SW480 (cell line): ENCODE data around the gene FAM222A.

Source experiments
- DNase-seq: peaks from one replicate; pipeline ENCODE4 v3.0.0-alpha.2; 2016; ENCODE audit warnings: low spot score

FAM222A gene

GRCh38 chr12:109710747-109711595 is 2.7 kb upstream of the FAM222A start:
- no peak for DNase-seq

DNA sequence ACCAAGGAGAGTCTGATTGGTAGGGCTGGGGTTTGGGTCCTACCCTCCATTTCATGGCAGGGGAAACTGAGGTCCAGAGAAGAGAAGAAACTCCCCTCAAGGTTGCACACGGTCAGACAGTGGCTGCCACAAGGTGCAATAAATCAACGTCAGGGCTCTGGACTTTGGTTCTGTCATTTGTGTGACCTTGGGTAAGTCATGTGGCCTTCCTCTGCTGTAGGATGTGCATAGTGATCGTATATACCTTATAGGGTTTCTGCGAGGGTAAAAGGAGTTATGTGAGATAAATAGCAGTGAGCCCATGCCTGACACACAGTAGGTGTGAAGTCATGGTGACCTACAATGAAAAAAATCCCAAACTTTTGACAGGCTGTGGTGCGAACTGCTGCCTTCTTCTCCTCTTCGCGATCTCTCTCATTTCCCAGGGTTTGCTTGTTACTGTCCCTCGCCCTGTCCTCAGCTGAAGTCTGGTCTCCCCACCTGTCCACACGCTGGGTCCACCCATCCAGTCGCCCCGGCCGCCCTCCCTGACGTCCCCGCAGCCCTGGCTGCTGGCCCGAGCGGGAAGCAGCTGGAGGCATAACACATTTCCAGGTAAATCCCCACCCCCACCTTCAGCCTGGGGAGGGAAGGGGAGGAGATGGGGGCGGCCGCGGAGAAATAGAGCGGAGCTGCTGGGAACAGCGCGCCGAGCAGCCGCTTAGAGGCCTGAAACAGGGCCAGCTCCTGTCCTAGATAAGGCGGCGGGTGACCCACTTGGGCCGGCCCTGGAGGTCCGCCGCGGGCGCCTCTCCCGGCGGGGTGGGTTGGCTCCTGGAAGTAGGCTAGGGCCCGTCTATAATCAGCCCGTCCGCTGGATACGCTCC is 1.8 kb upstream of the FAM222A start:
- DNase-seq: no peak

DNA sequence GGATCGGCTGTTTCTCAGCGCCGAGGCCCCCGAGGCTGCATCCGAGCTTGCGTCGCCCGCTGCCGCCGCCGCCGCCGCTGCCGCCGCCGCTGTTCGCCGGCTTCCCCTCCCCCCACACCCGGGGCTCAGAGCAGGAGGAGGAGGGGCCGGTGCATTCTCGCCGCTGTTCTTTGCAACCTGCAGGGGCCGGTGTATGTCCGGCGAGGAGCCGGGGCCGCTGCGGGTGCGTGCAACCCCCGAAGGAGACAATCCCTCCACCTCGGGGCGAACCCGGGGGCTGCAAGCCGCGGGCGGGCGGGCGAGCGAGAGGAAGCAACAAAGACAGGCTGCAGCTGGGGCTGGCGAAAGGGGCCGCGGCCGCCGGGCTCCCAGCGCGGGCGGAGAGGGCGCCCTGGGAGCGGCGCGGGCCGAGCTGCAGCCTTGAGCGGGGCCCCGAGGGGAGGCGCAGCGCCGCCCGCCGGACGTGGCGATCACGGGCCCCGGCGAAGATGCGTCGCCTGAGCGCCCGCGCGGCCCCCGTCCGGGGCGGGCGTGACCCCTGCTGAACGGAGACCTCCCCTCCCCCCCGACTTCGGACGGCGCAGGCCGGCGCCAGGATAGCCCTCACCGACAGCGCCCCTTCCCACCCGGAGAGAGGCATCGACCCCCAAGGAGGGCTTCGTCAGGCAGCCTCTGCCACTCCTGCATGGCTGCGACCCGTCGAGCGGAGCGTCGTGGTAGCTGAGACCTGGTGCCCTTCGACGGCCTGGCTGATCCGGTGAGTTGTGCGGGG is 702 bp downstream of the FAM222A start:
- peak; percentile 68 for DNase-seq

GRCh38 chr12:109714913-109715244 is 1.3 kb downstream of the FAM222A start:
- no peak for DNase-seq

DNA sequence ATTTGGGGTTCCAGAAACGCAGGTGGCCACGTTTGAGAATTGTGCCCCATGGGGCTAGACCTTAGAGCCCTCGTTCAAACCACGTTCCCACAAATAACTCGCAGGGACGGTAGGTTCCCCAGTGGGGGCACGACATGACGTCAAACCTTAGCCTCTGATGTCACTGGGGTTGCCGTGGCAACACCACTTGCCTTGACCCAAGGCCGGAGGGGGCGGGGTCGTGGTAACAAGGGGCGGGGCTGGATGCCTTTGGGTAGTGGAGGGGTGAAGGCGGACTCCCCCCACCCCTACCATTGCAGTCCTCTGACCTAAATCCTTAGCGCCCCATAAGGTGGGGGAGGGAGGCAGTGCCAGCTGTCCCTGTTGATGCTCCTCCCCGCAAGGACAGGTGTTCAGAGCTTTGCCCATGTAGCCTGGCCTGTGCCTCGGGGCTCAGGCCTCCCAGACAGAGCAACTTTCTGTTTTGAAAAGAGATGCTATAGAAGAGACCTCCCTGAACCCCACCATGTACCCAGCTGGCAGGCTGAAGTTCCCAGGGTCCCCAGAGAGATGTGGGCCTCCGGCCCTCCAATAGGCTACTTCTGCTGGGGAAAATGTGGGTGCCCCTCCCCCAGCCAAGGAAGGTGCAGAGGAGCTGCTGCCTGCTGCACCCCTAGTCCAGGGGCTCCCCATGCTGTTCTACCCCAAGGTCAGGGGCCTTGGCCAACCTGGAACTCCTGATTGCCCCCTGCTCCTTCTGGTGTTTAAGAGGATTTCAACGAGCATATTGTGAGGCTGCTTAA is 1.9 kb downstream of the FAM222A start:
- DNase-seq: no peak

- DNase-seq: no peak
Observed at GRCh38 chr12:109716092-109716479, 2.5 kb downstream of the FAM222A start.

- DNase-seq: no peak
Observed at GRCh38 chr12:109716512-109717389, 3.1 kb downstream of the FAM222A start.

DNA sequence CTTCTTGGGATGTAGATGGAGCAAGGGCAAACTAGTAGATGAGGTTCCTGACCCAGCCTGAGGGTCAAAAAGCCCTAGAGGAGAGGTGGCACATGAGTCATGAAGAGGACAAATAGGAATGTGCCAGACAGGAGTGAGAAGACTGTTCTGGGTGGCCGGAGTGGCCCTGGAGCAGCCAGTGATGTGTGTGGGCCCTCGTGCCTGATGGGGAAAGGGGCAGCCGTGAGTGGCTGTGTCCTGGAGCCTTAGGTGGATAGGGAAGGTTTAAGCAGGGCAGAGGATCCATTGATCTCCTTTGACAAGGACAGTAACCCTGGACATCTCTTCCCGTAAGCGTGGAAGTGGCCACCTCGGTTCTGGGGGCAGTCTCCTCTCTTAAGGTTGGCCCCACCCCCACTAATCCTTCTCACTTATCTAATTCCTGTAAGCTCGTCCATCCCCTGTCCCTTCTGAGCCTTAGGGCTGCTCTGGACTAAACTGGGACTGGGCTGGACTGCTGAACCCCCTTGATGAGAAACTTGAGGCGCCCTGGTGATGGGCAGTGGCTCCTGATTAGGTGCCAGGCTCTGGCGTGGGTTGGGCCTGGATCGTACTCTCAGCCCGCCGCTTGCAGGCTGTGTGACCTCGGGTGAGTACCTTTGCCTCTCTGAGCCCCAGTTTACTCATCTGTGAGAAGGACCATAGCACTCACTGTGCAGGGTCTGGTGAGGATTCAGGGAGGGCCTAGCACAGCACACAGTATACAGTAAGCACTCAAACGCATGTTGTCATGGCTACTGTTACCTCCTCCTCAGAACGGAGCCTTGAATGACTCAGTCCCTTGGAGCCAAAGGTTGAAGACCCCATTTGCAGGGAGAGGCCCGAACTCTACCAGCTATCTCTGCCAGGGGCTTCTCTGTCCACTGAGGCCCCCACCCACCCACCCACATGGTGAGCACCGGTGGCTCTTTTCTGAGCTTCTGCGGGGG is 4.0 kb downstream of the FAM222A start:
- no peak for DNase-seq

DNA sequence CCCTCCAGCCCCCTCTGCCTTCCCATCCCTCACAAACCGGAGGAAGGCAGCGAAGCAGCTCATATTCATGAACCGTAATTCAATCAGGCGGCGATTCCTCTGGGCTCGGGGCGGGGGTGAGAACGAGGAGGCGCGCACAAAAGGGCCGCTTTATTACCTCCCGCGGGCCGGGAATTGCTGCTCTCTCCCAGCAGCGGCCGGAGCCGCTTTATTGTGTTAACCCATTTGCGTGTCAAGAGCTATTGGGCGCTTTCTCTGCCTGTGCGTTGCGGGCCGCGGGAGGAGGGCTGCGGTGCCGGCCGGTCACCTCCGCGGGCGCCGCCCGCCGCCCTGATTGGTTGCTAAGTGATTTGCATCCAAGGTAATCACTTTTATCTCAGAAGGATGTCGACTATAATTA is 4.8 kb downstream of the FAM222A start:
- DNase-seq: peak; percentile 33

GRCh38 chr12:109719123-109720022 is 5.7 kb downstream of the FAM222A start:
- peak; percentile 34 for DNase-seq

DNA sequence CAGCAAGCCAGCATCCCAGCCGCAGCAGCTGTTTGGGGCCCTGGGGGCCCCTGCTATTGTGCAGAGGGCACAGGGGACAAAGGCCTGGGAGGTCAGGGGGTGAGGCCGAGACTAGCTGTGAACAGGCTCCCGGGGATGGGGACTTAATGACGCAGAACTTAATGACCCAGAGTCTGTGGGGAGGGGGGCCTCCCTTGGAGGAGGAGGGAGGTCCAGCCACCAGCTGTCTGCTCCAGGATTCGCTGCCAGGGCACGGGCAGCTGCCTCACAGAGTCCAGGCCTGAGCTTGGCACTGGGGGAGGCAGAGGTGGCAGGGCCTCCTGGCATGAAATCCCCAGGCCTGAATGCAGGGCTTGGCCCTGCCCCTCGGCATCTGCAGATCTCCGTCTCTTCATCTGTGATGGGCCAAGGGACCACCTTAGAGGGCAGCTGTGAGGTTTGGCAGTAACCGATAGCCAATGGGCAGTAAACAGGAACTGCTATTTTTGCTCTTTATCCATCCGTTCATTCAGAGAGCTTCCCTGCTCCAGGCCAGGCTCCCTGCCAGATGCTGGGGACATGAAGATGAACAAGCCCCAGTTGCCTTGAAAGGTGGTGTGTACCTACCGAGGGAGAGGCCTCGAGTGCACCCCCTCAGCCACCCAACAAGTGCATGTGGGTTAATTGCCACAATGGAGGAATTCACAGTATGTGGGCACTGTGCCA is 6.7 kb downstream of the FAM222A start:
- no peak for DNase-seq

GRCh38 chr12:109720857-109721189 is 7.2 kb downstream of the FAM222A start:
- DNase-seq: no peak

GRCh38 chr12:109721276-109721675 is 7.7 kb downstream of the FAM222A start:
- DNase-seq: no peak

- DNase-seq: no peak
Observed at GRCh38 chr12:109722022-109722720, 8.5 kb downstream of the FAM222A start.

DNA sequence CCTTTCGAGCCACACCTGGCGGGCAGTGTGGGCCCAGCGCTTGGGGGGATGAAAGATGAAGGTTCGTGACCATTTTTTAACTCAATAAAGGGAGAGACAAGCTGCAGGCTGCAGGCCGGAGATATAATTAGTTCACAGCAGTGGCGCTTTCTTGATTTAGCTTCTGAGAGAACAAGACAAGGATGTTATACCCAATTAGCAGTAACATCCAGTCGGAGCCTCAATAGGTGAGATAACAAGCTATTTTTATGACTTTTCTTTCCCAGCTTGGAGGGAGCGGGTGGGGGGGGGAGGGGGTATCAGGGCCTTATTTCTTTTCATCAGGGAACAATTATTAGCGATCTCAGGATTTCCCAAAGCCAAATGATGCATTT is 9.1 kb downstream of the FAM222A start:
- no peak for DNase-seq

- no peak for DNase-seq
Observed at GRCh38 chr12:109723311-109723881, 9.8 kb downstream of the FAM222A start.

DNA sequence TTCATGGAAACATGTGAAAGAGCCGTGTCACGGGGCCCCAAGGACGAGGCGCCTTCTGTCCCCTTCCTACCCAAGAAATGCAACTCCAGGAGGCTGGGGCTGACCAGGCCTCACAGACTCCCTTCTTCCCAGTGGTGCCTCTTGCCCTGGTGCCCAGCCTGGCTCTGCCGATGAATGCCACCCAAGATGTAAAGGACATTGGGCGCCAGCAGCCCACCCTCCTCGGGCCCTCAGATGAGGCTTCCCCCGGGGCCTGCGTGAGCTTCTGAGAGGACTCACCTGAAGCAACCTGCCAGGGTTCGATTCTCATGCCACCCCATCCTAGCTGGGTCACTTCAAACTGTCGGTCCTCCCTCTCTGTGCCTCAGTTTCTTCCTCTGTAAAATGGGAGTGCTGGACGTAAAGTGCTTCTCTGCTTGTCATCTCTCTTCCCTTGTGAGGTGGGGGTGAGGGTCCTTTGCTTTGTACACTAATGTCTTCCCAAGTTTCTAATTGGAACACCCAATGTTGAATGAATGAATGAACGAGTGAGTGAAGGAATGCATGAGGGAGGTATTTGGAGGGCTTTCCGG is 10.8 kb downstream of the FAM222A start:
- no peak for DNase-seq
